GM12878 (cell line): ENCODE measurements around the gene MRPL20. TPM values are rescaled to one million over a fixed set of nuclear protein-coding genes. Genes with fewer than 3 reads are reported as not detected.

Experiments used
- ATAC-seq: fragments of 200-7000 bp; cut with Tn5 transposase; 3 replicates; pipeline ENCODE4 v1.9.1; 2020; ENCODE audit warnings: mild to moderate bottlenecking, moderate library complexity
- BruUV-seq: library from RNA; stranded (reverse); fragments of 400-500 nt; replicated peaks from 2 replicates; lab custom pipeline; 2021; lab: Mats Ljungman, UMichigan
- CTCF ChIA-PET: fragments of 300-600 bp; sonication (Branson Sonifier 250); formaldehyde crosslinking; extraction: SDS; loops from one replicate; lab custom pipeline; 2021; ENCODE audit warnings: inconsistent platforms; lab: Yijun Ruan, JAX
- POLR2A ChIA-PET: fragments of 350-600 bp; formaldehyde crosslinking; extraction: SDS; loops from one replicate; lab custom pipeline; 2021; ENCODE audit warnings: inconsistent platforms; lab: Charles Lee
- RAD21 ChIA-PET: fragments of 300-600 bp; sonication (Branson Sonifier 250); formaldehyde crosslinking; loops from one replicate; lab custom pipeline; 2023; ENCODE audit warnings: antibody characterized with exemption; ENCODE audit not compliant: unreplicated experiment; lab: Charles Lee
- SMC1A ChIA-PET: fragments of 300-600 bp; sonication (Branson Sonifier 250); formaldehyde crosslinking; loops from one replicate; lab custom pipeline; 2023; ENCODE audit not compliant: unreplicated experiment, uncharacterized antibody; lab: Charles Lee
- DNase-seq: peaks from one replicate; pipeline ENCODE4 v3.0.0-alpha.2; 2011; ENCODE audit warnings: low read depth, low spot score
- FAIRE-seq: peaks from 3 replicates; lab custom pipeline; 2011; peaks lifted over from hg19 to GRCh38; lab: Jason Lieb, UNC
- H2AFZ ChIP-seq: 2 replicates; pipeline ENCODE4 v1.6.0; 2011; ENCODE audit warnings: low read depth, low read length, control low read depth; ENCODE audit not compliant: control insufficient read depth
- H3K27ac ChIP-seq: 2 replicates; pipeline ENCODE4 v1.5.1; 2011; ENCODE audit warnings: control low read depth; ENCODE audit not compliant: control insufficient read depth, insufficient read depth
- H3K27me3 ChIP-seq, 2 experiments: replicated peaks in 1 of 2; 2 replicates each; pipeline versions ENCODE4 v1.6.0 to v1.6.1; 2011; ENCODE audit warnings: low read length in 1 of 2; ENCODE audit not compliant: control insufficient read depth in 2 of 2, insufficient read depth in 2 of 2
- H3K36me3 ChIP-seq, 2 experiments: 2 replicates each; pipeline ENCODE4 v1.5.1; 2011; ENCODE audit warnings: low read length in 1 of 2; ENCODE audit not compliant: control insufficient read depth in 2 of 2, insufficient read depth in 2 of 2
- H3K4me1 ChIP-seq: 2 replicates; pipeline ENCODE4 v1.6.1; 2011; ENCODE audit warnings: mild to moderate bottlenecking, low read length, moderate library complexity, mixed read lengths; ENCODE audit not compliant: control insufficient read depth, insufficient read depth
- H3K4me2 ChIP-seq: 2 replicates; pipeline ENCODE4 v1.6.0; 2011; ENCODE audit warnings: control low read depth; ENCODE audit not compliant: control insufficient read depth, insufficient read depth
- H3K4me3 ChIP-seq: fragments of 200-600 bp; sonication (generic); 2 replicates; pipeline ENCODE4 v1.5.1; 2016
- H3K79me2 ChIP-seq: 2 replicates; pipeline ENCODE4 v1.6.0; 2011; ENCODE audit warnings: low read length; ENCODE audit not compliant: control insufficient read depth, insufficient read depth
- H3K9ac ChIP-seq: 2 replicates; pipeline ENCODE4 v1.8.0; 2011; ENCODE audit warnings: low read length, control low read depth, mixed read lengths; ENCODE audit not compliant: control insufficient read depth, insufficient read depth
- H3K9me3 ChIP-seq: replicated peaks from 3 replicates; pipeline ENCODE4 v1.5.1; 2011; ENCODE audit warnings: mild to moderate bottlenecking, low read length; ENCODE audit not compliant: control insufficient read depth, insufficient read depth
- H4K20me1 ChIP-seq: 2 replicates; pipeline ENCODE4 v1.6.0; 2011; ENCODE audit not compliant: control insufficient read depth, insufficient read depth
- CBX3 ChIP-seq: fragments of 200-600 bp; sonication (generic); IDR thresholded peaks from 2 replicates; pipeline ENCODE4 v1.6.1; 2016; ENCODE audit warnings: low read depth, borderline replicate concordance
- ETV6 ChIP-seq, 2 experiments: fragments of 450-650 bp in 1 of 2; IDR thresholded peaks in 1 of 2; conservative IDR thresholded peaks in 1 of 2; 2 replicates each; pipeline ENCODE4 v1.6.1; 2014; ENCODE audit warnings: antibody characterized with exemption in 1 of 2, borderline replicate concordance in 1 of 2, low read depth in 1 of 2, mild to moderate bottlenecking in 1 of 2, moderate library complexity in 1 of 2
- JUND ChIP-seq: IDR thresholded peaks from 2 replicates; pipeline ENCODE4 v1.6.1; 2012; ENCODE audit warnings: low read depth, mild to moderate bottlenecking, low read length, improper control_type of control experiment, moderate library complexity
- NR2C1 ChIP-seq: fragments of 450-650 bp; IDR thresholded peaks from 2 replicates; pipeline ENCODE4 v1.6.1; 2017; ENCODE audit warnings: antibody characterized with exemption, mild to moderate bottlenecking, moderate library complexity
- SIN3A ChIP-seq: IDR thresholded peaks from 2 replicates; pipeline ENCODE4 v1.6.1; 2012; ENCODE audit warnings: low read depth, low read length, improper control_type of control experiment
- SPI1 ChIP-seq: IDR thresholded peaks from 2 replicates; pipeline ENCODE4 v1.6.1; 2011; ENCODE audit warnings: low read depth, mild to moderate bottlenecking, low read length, moderate library complexity, borderline replicate concordance; ENCODE audit not compliant: insufficient read depth
- TAF1 ChIP-seq: IDR thresholded peaks from 2 replicates; pipeline ENCODE4 v1.6.1; 2011; ENCODE audit warnings: mild to moderate bottlenecking, low read depth, low read length, borderline replicate concordance
- ZBTB4 ChIP-seq: fragments of 450-650 bp; formaldehyde crosslinking; IDR thresholded peaks from 2 replicates; pipeline ENCODE4 v1.4.0; 2022; ENCODE audit warnings: mild to moderate bottlenecking, moderate library complexity
- ZNF384 ChIP-seq: IDR thresholded peaks from 2 replicates; pipeline ENCODE4 v1.6.1; 2012; ENCODE audit warnings: low read depth, mild to moderate bottlenecking, low read length, improper control_type of control experiment, borderline replicate concordance
- WGBS: methylation state at CpG from one replicate; pipeline ENCODE4 v1.1.6; 2016; ENCODE audit warnings: low lambda C conversion rate; ENCODE audit not compliant: insufficient replicate concordance, insufficient coverage; ENCODE audit errors: missing lambda C conversion rate; 5-methylcytosine and 5-hydroxymethylcytosine counted together
- in situ Hi-C: fragments of 300-500 bp; cut with MboI; formaldehyde crosslinking; loops from 9 replicates; pipeline ENCODE4 v1.14.3; 2018; ENCODE audit warnings: mixed read lengths
- intact Hi-C: fragments of 100-400 bp; cut with micrococcal nuclease; formaldehyde crosslinking; loops from one replicate; pipeline ENCODE4 v1.14.2; 2022; ENCODE audit not compliant: unreplicated experiment
- polyA plus RNA-seq, 11 experiments: library from polyadenylated mRNA; depleted of rRNA in 4 of 11; unstranded in 6 of 11; stranded (reverse) in 5 of 11; fragments of >200 nt; fragmentation: Nextera tagmentation in 4 of 11; fragmentation: Illumina TruSeq in 1 of 11; extraction: Ambion mirVana in 4 of 11; extraction: Trizol in 1 of 11; gene quantifications; 1 replicate in 1 of 11; 2 replicates in 10 of 11; pipeline versions ENCODE4 v1.2.1 to v1.2.3, GENCODE V29; 2011 to 2016; ENCODE audit warnings: inconsistent platforms in 2 of 11, missing spikeins in 2 of 11, low read depth in 1 of 11
- total RNA-seq, 4 experiments: library from RNA; depleted of rRNA in 3 of 4; stranded (reverse); fragments of >200 nt in 3 of 4; fragmentation: Illumina TruSeq in 1 of 4; extraction: Trizol in 1 of 4; gene quantifications; 2 replicates each; pipeline versions ENCODE4 v1.2.1 to v1.2.3, GENCODE V29; 2013 to 2021
- TF ChIP-seq, protein P1 (sequence below): fragments of 450-650 bp; IDR thresholded peaks from 2 replicates; pipeline ENCODE4 v1.6.1; 2016; ENCODE audit warnings: mild to moderate bottlenecking, moderate library complexity, borderline replicate concordance
- TF ChIP-seq, protein P2 (sequence below): fragments of 450-650 bp; conservative IDR thresholded peaks from 2 replicates; pipeline ENCODE4 v1.6.1; 2017; ENCODE audit warnings: mild to moderate bottlenecking, moderate library complexity

MRPL20 gene
- total and polyA plus RNA-seq, 10 of the 15 experiments (the other 5 are each of a cell fraction or from before 2014, with no cell fraction given): 129 to 525 (median 255) TPM

DNA sequence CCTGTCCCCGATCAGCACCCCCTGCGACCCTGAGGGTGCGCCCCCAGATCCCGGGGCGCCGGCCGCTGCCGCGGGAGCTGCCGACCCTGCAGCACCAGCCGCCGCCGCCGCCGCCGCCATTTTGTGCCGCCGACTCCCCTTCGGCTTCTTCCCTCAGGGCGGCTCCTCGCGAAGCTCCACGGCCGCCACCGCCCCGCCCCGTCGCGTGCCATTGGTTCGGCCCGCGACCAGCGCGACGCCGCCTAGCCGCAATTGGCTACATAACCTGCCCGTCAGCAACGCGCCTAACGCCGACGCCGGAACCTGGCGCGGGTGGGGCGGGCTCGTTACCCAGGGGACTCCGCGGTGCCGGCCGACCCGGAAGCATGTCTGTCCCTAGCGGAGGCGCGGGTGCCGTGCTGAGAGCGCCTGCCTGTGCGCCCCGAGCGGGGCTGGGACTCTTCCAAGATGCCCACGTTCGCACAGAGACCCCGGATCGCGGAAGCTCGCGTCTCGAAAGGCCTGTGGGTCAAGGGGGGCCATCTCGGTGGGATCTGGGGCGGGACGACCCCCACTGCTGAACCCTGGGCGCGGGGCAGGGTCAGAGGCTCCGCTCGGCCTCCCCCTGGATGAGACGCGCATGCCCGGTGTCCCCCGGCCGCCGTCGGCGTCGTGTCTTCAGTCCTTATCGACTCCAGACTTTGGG lies 7.8 kb downstream of the MRPL20 start, which contains the start of gene CCNL2:
Gene CCNL2 (minus strand): TSS at position 149 of the 685 bp plus-strand sequence. CDS start 29 bp downstream, at position 120.
- intact Hi-C loops: loop anchor here (2.0 kb wide), 2 partner anchors 41 to 51 kb away; partner anchors contain the start of gene DVL1
- H3K27ac ChIP-seq: peak within 1 kb of the TSS; percentile 84
- ChIA-PET RAD21 (interaction anchor here (1.0 to 1.7 kb wide), 4 partner anchors 24 to 41 kb away, joined by 3 to 4 read pairs (median 4); partner anchors contain the start of gene AURKAIP1), SMC1A (interaction anchor here (0.8 kb wide), 1 partner anchor 41 kb away, joined by 3 read pairs; no protein-coding TSS in a partner anchor), CTCF (interaction anchor here (0.5 to 1.6 kb wide), 13 partner anchors 8 to 111 kb away, joined by 3 to 4 read pairs (median 3); partner anchors contain the start of gene AURKAIP1), POLR2A (interaction anchor here (0.6 to 2.2 kb wide), 15 partner anchors 8 to 510 kb away, joined by 3 to 17 read pairs (median 3); partner anchors contain the start of genes AURKAIP1 and MRPL20)
- ATAC-seq: peak; percentile 97
- peak within 1 kb of the TSS; percentile 91 for H3K4me3 ChIP-seq
- H3K4me2 ChIP-seq: peak within 1 kb of the TSS; percentile 73
- H4K20me1 ChIP-seq: no peaks in the 10 kb centered on the region; the same call in 1 of the 2 replicates
- WGBS: 0% methylated on average over 85 of the region's 86 CpGs
- BruUV-seq: no TSS peak
- in situ Hi-C loops: no loop called here
- peak within 1 kb of the TSS; percentile 86 for H2AFZ ChIP-seq
- peak; percentile 91 for DNase-seq
- H3K9me3 ChIP-seq: no peaks in the 10 kb centered on the region
- peaks cover 20 to 33% of the 10 kb centered on the region in 2 experiments for H3K36me3 ChIP-seq
- peaks cover 26% of the 10 kb centered on the region for H3K4me1 ChIP-seq
- FAIRE-seq: peak; percentile 38
- H3K9ac ChIP-seq: peak within 1 kb of the TSS; percentile 99
- peaks cover 57% of the 10 kb centered on the region for H3K79me2 ChIP-seq
- no peaks in the 10 kb centered on the region for H3K27me3 ChIP-seq
- TF ChIP-seq SIN3A (peak; percentile 58), ZBTB4 (CRISPR knock-in tag) (no peak), JUND (no peak), NR2C1 (peak; percentile 89), TAF1 (peak; percentile 78; the same call in 1 of the 2 replicates), SPI1 (no peak), ZNF384 (no peak), CBX3 (no peak), ETV6 (conservative IDR thresholded peaks at IDR 0.05 in 1 of 2, IDR thresholded peaks at IDR 0.05 in 1 of 2; ENCODE audit: borderline replicate concordance in 1 of 2, low read depth in 1 of 2) (no peak)
- TF ChIP-seq, protein P1, sequence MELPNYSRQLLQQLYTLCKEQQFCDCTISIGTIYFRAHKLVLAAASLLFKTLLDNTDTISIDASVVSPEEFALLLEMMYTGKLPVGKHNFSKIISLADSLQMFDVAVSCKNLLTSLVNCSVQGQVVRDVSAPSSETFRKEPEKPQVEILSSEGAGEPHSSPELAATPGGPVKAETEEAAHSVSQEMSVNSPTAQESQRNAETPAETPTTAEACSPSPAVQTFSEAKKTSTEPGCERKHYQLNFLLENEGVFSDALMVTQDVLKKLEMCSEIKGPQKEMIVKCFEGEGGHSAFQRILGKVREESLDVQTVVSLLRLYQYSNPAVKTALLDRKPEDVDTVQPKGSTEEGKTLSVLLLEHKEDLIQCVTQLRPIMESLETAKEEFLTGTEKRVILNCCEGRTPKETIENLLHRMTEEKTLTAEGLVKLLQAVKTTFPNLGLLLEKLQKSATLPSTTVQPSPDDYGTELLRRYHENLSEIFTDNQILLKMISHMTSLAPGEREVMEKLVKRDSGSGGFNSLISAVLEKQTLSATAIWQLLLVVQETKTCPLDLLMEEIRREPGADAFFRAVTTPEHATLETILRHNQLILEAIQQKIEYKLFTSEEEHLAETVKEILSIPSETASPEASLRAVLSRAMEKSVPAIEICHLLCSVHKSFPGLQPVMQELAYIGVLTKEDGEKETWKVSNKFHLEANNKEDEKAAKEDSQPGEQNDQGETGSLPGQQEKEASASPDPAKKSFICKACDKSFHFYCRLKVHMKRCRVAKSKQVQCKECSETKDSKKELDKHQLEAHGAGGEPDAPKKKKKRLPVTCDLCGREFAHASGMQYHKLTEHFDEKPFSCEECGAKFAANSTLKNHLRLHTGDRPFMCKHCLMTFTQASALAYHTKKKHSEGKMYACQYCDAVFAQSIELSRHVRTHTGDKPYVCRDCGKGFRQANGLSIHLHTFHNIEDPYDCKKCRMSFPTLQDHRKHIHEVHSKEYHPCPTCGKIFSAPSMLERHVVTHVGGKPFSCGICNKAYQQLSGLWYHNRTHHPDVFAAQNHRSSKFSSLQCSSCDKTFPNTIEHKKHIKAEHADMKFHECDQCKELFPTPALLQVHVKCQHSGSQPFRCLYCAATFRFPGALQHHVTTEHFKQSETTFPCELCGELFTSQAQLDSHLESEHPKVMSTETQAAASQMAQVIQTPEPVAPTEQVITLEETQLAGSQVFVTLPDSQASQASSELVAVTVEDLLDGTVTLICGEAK: peak; percentile 83
- TF ChIP-seq, protein P2, sequence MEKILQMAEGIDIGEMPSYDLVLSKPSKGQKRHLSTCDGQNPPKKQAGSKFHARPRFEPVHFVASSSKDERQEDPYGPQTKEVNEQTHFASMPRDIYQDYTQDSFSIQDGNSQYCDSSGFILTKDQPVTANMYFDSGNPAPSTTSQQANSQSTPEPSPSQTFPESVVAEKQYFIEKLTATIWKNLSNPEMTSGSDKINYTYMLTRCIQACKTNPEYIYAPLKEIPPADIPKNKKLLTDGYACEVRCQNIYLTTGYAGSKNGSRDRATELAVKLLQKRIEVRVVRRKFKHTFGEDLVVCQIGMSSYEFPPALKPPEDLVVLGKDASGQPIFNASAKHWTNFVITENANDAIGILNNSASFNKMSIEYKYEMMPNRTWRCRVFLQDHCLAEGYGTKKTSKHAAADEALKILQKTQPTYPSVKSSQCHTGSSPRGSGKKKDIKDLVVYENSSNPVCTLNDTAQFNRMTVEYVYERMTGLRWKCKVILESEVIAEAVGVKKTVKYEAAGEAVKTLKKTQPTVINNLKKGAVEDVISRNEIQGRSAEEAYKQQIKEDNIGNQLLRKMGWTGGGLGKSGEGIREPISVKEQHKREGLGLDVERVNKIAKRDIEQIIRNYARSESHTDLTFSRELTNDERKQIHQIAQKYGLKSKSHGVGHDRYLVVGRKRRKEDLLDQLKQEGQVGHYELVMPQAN: peak; percentile 63; the same call in 1 of the 2 replicates
